ENCODE results near the gene GABRB1. TPM values are rescaled to one million over a fixed set of nuclear protein-coding genes. Genes with fewer than 3 reads are reported as not detected.

Gene GABRB1
- total and polyA plus RNA-seq, 2 experiments from 2014 or later: 0.26 to 0.97 TPM

GRCh38 chr4:47210828-47211227 lies 179.5 kb downstream of the GABRB1 start (continued):
- TF ChIP-seq REST (IDR thresholded peaks at IDR 0.05; ENCODE audit: unreplicated experiment) (no peak), ZNF114 (CRISPR knock-in tag; IDR thresholded peaks at IDR 0.05) (no peak), ZNF331 (CRISPR knock-in tag; IDR thresholded peaks at IDR 0.05; ENCODE audit: low read depth) (no peak), EZH2 (IDR thresholded peaks at IDR 0.05; ENCODE audit: low read depth, unreplicated experiment) (no peak), ETS1 (IDR thresholded peaks at IDR 0.05) (no peak), CREB1 (CRISPR knock-in tag; IDR thresholded peaks at IDR 0.05; ENCODE audit: low read depth) (no peak), POLR2AphosphoS5 (IDR thresholded peaks at IDR 0.05; ENCODE audit: low read depth) (no peak), NANOG (IDR thresholded peaks at IDR 0.05; ENCODE audit: borderline replicate concordance) (no peak), STAT1 (IDR thresholded peaks at IDR 0.05; ENCODE audit: unreplicated experiment) (no peak)

- H3K4me2 ChIP-seq: no peak overlapping the region
- no peak for ATAC-seq
Observed at GRCh38 chr4:47213106-47213505, 181.7 kb downstream of the GABRB1 start.

GRCh38 chr4:47213539-47213938 lies 182.2 kb downstream of the GABRB1 start:
- H3K27me3 Mint-ChIP-seq (ENCODE audit: insufficient read depth, low read depth, poor library complexity): peaks cover 4% of the 10 kb centered on the region
- H3K27me3 ChIP-seq (ENCODE audit: insufficient read depth): no peaks in the 10 kb centered on the region
- H3K4me3 ChIP-seq: no peak overlapping the region
- H3K79me2 ChIP-seq (replicated peaks; ENCODE audit: insufficient read depth): no peaks in the 10 kb centered on the region
- H3K27ac ChIP-seq (ENCODE audit: low read depth): no peak overlapping the region
- no peaks in the 10 kb centered on the region for H3K36me3 ChIP-seq (ENCODE audit: insufficient read depth)
- H3K4me1 ChIP-seq (ENCODE audit: insufficient read depth): no peaks in the 10 kb centered on the region
- no peak overlapping the region for H2AFZ ChIP-seq
- H3K4me2 ChIP-seq: no peak overlapping the region
- no peaks in the 10 kb centered on the region for H3F3A ChIP-seq (replicated peaks; ENCODE audit: low read depth)
- no peaks in the 10 kb centered on the region for H3K36me3 Mint-ChIP-seq (ENCODE audit: low read depth)
- 0 out of 2 replicates have a peak, but pooled peaks cover 6% of the 10 kb centered on the region for H3K9me2 ChIP-seq (ENCODE audit: insufficient read depth)
- no peak overlapping the region for H3K4me3 Mint-ChIP-seq
- no peak for DNase-seq (ENCODE audit: low spot score)
- no peaks in the 10 kb centered on the region for H3K4me1 Mint-ChIP-seq
- H3K27ac Mint-ChIP-seq: no peak overlapping the region
- no peaks in the 10 kb centered on the region for H4K20me1 ChIP-seq (replicated peaks; ENCODE audit: insufficient read depth)
- ATAC-seq: no peak
- no peaks in the 10 kb centered on the region for H3K9me3 Mint-ChIP-seq
- TF ChIP-seq NANOG (IDR thresholded peaks at IDR 0.05; ENCODE audit: borderline replicate concordance): no peak

More at GRCh38 chr4:47213106-47213505, 181.7 kb downstream of the GABRB1 start:
- Mint-ChIP-seq H3K27me3 (ENCODE audit: insufficient read depth, low read depth, poor library complexity) (peaks cover 4% of the 10 kb centered on the region), H3K4me3 (no peak overlapping the region), H3K27ac (no peak overlapping the region), H3K36me3 (ENCODE audit: low read depth) (no peaks in the 10 kb centered on the region), H3K9me3 (no peaks in the 10 kb centered on the region), H3K4me1 (peaks cover 1% of the 10 kb centered on the region; the same call in 2 of the 3 replicates)
- Histone ChIP-seq H4K20me1 (replicated peaks; ENCODE audit: insufficient read depth) (no peaks in the 10 kb centered on the region), H3K36me3 (ENCODE audit: insufficient read depth) (no peaks in the 10 kb centered on the region), H3K9me2 (ENCODE audit: insufficient read depth) (0 out of 2 replicates have a peak, but pooled peaks cover 6% of the 10 kb centered on the region), H3F3A (replicated peaks; ENCODE audit: low read depth) (no peaks in the 10 kb centered on the region), H2AFZ (no peak overlapping the region), H3K79me2 (replicated peaks; ENCODE audit: insufficient read depth) (no peaks in the 10 kb centered on the region), H3K27me3 (ENCODE audit: insufficient read depth) (no peaks in the 10 kb centered on the region), H3K27ac (ENCODE audit: low read depth) (no peak overlapping the region), H3K4me3 (no peak overlapping the region), H3K4me1 (ENCODE audit: insufficient read depth) (peaks cover 1% of the 10 kb centered on the region; the same call in 1 of the 2 replicates)
- DNase-seq (ENCODE audit: low spot score): no peak
- no peak for TF ChIP-seq EZH2 (IDR thresholded peaks at IDR 0.05; ENCODE audit: low read depth, unreplicated experiment)
- TF ChIP-seq NANOG (IDR thresholded peaks at IDR 0.05; ENCODE audit: borderline replicate concordance): no peak
- TF ChIP-seq ZNF331 (CRISPR knock-in tag; IDR thresholded peaks at IDR 0.05; ENCODE audit: low read depth): no peak

All from GM23338 (cell line).